ENCODE measurements around the gene WFIKKN1. TPM values are rescaled to one million over a fixed set of nuclear protein-coding genes. Genes with fewer than 3 reads are reported as not detected.

The WFIKKN1 gene
- total and polyA plus RNA-seq, 2 of the 13 experiments (the other 11 are each of a cell fraction or from before 2014, with no cell fraction given) = 1.7 to 4.9 TPM

DNA sequence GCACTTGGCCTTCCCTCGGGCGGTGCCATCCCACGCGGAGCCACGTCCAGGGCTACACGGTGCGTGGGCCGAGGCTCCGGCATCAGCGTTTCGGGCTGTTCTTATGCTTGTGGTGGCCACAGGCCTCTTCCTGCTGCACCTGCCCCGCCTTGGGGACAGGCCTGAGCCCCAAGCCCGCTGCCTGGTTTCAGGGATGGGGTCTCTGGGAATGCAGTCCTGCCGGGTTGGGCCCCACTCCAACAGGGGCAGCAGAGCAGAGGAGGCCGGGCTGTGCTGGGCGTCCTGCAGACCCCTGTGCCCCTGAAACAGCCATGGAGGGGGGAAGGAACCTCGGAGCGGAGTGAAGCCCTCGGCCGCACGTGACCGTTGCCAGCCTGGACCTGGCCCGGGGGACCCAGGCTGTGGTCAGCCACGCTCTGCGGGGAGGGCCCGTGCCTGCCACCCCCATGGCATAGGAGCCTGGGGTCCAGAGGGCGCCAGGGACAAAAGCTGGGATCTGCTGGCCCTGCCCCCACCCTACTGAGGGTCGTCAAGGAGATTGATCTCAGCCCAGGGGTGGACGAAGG is 453 bp upstream of the WFIKKN1 start (continued):
- TF ChIP-seq ZNF687 (CRISPR knock-in tag; IDR thresholded peaks at IDR 0.05) (peak; percentile 94), RAD51 (IDR thresholded peaks at IDR 0.05; ENCODE audit: borderline replicate concordance) (no peak), BCLAF1 (IDR thresholded peaks at IDR 0.05) (no peak), HBP1 (CRISPR knock-in tag; IDR thresholded peaks at IDR 0.05; ENCODE audit: low read depth) (0 out of 2 replicates have a peak, but pooled peaks have one; percentile 45), KLF9 (CRISPR knock-in tag; IDR thresholded peaks at IDR 0.05; ENCODE audit: low read depth) (no peak), ZNF20 (CRISPR knock-in tag; IDR thresholded peaks at IDR 0.05) (no peak), ZNF790 (CRISPR knock-in tag; IDR thresholded peaks at IDR 0.05; ENCODE audit: borderline replicate concordance) (no peak), LRRFIP1 (CRISPR knock-in tag; conservative IDR thresholded peaks at IDR 0.05) (no peak), TBX3 (IDR thresholded peaks at IDR 0.05; ENCODE audit: borderline replicate concordance) (no peak), SIX4 (CRISPR knock-in tag; IDR thresholded peaks at IDR 0.05) (peak; percentile 97), HOXA5 (CRISPR knock-in tag; IDR thresholded peaks at IDR 0.05) (0 out of 2 replicates have a peak, but pooled peaks have one; percentile 74)
- TF ChIP-seq, protein P1, sequence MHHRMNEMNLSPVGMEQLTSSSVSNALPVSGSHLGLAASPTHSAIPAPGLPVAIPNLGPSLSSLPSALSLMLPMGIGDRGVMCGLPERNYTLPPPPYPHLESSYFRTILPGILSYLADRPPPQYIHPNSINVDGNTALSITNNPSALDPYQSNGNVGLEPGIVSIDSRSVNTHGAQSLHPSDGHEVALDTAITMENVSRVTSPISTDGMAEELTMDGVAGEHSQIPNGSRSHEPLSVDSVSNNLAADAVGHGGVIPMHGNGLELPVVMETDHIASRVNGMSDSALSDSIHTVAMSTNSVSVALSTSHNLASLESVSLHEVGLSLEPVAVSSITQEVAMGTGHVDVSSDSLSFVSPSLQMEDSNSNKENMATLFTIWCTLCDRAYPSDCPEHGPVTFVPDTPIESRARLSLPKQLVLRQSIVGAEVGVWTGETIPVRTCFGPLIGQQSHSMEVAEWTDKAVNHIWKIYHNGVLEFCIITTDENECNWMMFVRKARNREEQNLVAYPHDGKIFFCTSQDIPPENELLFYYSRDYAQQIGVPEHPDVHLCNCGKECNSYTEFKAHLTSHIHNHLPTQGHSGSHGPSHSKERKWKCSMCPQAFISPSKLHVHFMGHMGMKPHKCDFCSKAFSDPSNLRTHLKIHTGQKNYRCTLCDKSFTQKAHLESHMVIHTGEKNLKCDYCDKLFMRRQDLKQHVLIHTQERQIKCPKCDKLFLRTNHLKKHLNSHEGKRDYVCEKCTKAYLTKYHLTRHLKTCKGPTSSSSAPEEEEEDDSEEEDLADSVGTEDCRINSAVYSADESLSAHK (CRISPR knock-in tag; IDR thresholded peaks at IDR 0.05; ENCODE audit: borderline replicate concordance) = no peak
